Caki2 (cell line): ENCODE results near the gene MAP7D2. TPM values are rescaled to one million over a fixed set of nuclear protein-coding genes. Genes with fewer than 3 reads are reported as not detected.
A peak's percentile ranks its signal among the peaks of the same experiment; 100 is the strongest.

Source experiments
- DNase-seq: peaks from one replicate; pipeline ENCODE4 v3.0.0-alpha.2; 2015; ENCODE audit warnings: low read depth
- in situ Hi-C: cut with HindIII; loops from 2 replicates; pipeline ENCODE4 v1.10.0; 2016; ENCODE audit warnings: low sequenced_read_pairs, low pct_unique_long_range_greater_than_20kb, mixed read lengths
- total RNA-seq: library from RNA; depleted of rRNA; stranded (reverse); fragments of >200 nt; shearing (Covaris generic); gene quantifications from 2 replicates; pipeline ENCODE4 v1.2.3, GENCODE V29; 2014; ENCODE audit warnings: low replicate concordance

The MAP7D2 gene
- total RNA-seq, 1 experiment from 2014 or later = 1.6 TPM

GRCh38 chrX:20005883-20006282 lies 110.8 kb downstream of the MAP7D2 start:
- in situ Hi-C loops = no loop called here
- DNase-seq = no peak

GRCh38 chrX:20001588-20001987 lies 115.1 kb downstream of the MAP7D2 start:
- in situ Hi-C loops = no loop called here
- DNase-seq = no peak

DNA sequence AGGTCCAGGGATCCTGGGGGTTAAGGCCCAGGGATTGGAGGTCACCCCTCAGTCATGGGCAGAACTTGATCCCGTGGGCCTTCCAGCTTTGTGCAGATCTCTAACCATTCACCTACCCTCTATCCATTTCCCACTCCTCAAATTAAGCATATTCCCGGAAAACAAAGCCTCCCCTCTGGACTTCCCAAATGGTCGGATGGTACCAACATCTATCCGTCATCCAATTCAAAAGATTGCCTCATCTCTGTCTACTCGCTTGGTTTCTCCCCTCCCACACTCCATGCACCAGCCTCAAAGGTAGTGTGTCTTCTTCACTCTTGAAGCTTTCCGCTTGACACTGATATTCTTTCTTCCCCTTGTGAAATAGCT lies 125.4 kb downstream of the MAP7D2 start:
- in situ Hi-C loops = no loop called here
- DNase-seq = no peak

DNA sequence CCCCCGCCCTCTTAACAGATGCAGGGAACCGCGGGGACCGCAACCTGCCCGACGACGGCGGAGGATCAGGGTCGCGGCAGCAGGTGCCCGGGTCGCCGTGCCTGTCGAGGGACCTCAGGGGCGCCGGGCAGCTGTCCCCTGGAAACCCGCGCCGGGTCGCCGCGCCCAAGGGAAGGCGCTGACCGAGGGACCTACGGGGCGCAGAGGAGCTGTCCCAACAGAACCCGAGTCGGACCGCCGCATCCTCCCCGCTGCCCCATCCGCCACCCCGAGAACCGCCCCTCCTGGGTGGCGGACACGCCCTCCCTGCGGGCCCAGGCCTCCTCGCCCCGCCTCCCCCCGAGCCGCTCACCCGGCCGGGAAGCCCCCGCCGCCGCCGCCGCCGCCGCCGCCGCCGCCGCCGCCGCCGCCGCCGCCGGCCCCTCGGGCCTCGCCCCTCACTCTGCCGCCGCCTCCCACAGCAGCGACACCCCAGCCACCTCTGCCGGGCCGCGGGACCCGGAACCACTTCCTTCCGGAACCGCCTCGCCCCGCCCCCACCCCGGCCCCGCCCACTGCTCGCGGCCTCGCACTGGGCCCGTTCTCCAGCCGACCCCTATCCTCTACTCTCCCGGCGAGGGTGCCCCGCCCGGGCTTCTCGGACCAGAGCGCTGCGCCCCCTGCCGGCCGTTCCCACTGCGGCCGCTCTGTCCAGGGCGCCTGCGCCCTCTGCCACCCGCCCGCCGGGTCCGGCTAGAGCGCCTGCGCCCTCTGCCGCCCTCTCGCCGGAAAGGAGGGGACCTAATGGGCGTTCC lies 126.0 kb downstream of the MAP7D2 start, which contains the start of gene BCLAF3:
Gene BCLAF3, minus strand, starts transcription at position 506 of the 794 bp plus-strand sequence. CDS start 20,797 bp downstream, outside the sequence.
- peak; percentile 86 for DNase-seq
- in situ Hi-C loops = no loop called here

- no peak for DNase-seq
- in situ Hi-C loops = no loop called here
These were observed 126.6 kb downstream of the MAP7D2 start for GRCh38 chrX:19990151-19990555.

- no peak for DNase-seq
- in situ Hi-C loops = no loop called here
These were observed 128.9 kb downstream of the MAP7D2 start for GRCh38 chrX:19987856-19988255.

GRCh38 chrX:19986531-19986930 lies 130.2 kb downstream of the MAP7D2 start:
- DNase-seq = no peak
- in situ Hi-C loops = no loop called here

- in situ Hi-C loops = no loop called here
- DNase-seq = no peak
These were observed 134.8 kb downstream of the MAP7D2 start for GRCh38 chrX:19981947-19982346.

DNA sequence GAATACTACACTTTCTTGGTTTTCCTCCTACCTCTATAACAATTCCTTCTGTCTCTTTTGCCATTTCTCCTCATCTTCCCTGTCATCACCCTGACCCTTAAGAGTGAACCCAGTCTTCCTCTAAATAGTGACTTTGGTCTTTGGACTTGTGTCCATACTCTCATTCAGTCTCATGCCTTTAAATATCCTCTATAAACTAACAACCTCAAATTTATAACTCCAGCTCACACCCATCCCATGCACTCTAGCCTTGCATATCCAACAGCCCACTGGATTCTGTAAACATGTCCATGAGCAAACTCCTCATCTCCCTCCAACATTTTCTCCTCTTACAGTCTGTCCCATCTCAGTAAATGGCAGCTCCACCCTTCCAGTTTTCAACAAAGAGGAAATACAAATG lies 140.9 kb downstream of the MAP7D2 start:
- DNase-seq = no peak
- in situ Hi-C loops = no loop called here

DNA sequence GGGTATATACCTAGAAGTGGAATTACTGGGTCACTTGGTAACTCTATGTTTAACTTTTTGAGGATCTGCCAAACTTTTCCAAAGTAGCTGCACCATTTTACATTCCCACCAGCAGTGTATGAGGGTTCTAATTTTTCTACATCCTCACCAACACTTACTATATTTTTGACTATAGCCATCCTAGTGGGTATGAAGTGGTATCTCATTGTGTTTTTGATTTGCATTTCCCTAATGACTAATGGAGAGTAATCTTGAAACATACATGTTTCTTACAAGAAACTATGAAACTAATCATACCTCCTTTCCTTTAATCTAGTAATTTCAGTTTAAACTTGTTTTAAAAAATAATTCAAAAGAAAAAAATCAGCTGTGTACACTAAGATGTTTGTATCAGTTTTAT lies 143.7 kb downstream of the MAP7D2 start:
- DNase-seq = no peak
- in situ Hi-C loops = no loop called here

GRCh38 chrX:19968276-19968675 lies 148.4 kb downstream of the MAP7D2 start:
- in situ Hi-C loops = no loop called here
- DNase-seq = no peak

- in situ Hi-C loops = no loop called here
- no peak for DNase-seq
These were observed 150.7 kb downstream of the MAP7D2 start for GRCh38 chrX:19966056-19966455.

- in situ Hi-C loops = no loop called here
- DNase-seq = peak; percentile 13
These were observed 152.5 kb downstream of the MAP7D2 start for GRCh38 chrX:19964017-19964710.

GRCh38 chrX:19960913-19961312 lies 155.8 kb downstream of the MAP7D2 start:
- no peak for DNase-seq
- in situ Hi-C loops = no loop called here

GRCh38 chrX:19958552-19959486 lies 157.9 kb downstream of the MAP7D2 start:
- in situ Hi-C loops = no loop called here
- peak; percentile 38 for DNase-seq

DNA sequence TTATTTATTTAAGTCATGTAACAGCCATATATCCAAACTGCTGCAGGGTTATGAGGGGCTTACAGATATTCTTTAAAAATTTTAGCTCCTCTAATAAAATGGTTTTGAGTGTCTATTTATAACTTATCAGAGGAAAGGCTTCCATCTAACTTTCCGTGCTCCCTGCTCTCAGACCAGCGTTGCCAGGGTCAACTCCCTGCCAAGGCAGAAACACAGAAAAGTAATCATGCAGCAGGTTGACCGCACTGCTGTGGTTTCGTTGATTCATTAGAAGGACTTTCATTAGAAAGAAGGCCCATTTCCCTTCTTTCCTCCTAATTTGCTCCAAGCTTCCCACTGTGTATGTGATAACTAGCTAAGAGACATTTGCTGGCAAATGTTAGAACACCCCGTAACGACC lies 159.8 kb downstream of the MAP7D2 start:
- no peak for DNase-seq
- in situ Hi-C loops = no loop called here
